Activated gamma-delta T cell treated with Interleukin-2 at 50 U/mL for 16 hours (primary cell): Measurements from ENCODE around the gene MRPS18B.

Experiments used
- DNase-seq: peaks from one replicate; pipeline ENCODE4 v3.0.0-alpha.2; 2020

The MRPS18B gene

DNA sequence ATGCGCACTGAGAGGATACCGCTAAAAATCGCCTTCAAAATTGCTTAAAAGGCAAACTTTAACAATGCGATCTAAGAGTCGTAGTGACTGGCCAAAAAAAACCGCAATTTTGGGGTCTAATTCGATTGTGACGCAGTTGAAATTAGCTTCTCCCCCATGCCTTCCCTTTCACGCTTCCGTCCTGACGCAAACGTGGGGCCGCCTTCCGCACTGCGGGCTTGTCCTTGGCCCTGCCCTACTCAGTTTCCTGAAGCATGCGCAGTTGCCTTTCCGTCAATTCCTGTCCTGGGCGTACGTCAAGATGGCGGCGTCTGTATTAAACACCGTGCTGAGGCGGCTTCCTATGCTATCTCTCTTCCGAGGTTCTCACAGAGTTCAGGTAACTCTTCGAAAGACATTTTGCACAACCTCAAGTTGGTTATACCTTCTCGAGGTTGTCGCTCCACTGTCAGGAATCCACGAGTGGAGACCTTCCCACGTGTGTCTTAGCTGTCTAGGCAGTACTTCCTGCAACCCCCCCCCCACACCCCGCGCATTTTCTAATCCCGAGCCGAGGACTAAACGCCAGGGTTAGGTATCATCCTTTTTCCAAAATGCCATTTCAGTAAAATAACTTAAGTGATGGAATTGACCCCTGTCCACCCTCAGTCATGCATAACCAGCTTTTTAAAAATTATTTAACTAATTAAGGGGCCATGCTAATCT is at the start of gene MRPS18B:
Gene MRPS18B (plus strand): TSS at position 276 of the 705 bp plus-strand sequence. CDS start 26 bp downstream, at position 302.
- peak; percentile 99 for DNase-seq

DNA sequence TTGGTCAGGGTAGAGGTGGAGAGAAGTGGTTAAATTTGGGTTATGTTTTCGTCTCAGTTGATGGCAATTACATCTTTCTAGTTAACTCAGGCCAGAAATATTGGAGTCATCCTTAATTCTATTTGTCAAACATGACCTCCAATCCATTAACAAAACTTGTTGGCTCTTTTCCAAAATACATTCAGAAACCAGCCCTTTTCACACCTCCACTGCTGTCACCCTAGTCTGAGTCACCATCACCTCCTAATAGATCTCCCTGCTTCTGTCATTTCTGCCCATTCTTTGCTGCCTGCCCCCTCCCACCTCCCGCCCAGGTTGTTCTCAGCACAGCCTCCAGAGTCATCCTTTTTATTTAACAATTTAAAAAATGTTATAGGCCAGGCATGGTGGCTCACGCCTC is 49.4 kb upstream of the MRPS18B start:
- DNase-seq = no peak

DNA sequence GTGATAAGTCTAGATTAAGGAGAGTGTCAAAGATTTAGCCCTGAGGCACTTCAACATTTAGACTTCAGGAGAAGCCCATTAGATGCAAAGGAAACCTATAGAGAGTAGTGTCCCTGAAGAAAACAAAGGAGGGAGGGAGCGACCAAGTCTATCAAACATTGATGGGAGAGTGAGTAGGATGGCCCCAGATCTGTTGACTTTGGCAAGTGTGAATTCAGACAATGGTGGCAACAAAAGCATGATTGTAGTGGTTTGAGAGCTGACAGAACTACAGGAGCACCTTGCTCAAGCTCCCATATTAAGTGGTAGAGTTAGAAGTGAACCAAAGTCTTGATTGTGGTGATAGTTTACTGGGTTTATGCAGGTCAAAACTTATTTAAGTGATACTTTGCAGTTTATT is 47.4 kb upstream of the MRPS18B start:
- DNase-seq = no peak

DNA sequence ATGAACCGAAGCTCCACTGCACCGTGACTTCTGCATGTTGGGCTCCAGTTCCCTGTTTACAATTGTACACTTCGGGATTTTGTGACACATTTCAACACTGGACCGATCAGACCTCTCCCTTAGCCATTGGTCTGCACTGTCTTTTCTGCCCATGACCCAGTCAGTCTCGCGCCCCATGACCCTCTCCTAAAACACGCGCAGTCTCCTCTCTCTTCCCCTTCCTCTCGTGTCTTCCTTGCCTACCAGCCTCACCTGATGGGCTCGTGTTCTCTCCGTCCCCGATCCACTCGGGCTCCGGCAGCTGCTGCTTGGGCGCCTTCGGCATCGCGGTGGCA is 46.9 kb upstream of the MRPS18B start:
- no peak for DNase-seq

DNA sequence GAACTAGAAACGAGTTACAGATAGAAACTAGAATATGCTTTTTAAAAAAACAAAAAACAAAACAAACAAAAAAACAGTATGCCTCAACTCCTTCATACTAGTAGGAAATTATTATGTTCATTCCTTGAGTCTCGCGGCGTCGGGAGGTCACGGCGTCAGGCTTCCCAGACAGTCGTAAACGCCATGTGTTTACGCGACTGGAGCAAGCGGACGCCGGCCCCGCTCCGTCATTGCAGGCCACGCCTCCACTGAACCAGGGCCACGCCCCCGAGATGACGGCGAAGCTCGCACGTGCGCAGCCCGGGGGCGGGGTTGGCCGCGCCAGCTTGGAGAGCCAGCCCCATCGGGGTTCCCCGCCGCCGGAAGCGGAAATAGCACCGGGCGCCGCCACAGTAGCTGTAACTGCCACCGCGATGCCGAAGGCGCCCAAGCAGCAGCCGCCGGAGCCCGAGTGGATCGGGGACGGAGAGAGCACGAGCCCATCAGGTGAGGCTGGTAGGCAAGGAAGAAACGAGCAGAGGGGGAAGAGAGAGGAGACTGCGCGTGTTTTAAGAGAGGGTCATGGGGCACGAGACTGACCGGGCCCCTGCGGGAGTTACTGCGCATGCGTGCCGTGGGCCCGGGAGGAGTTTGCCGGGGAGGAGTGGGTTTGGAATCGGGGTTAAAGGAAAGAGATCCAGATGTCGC is 46.4 kb upstream of the MRPS18B start, which contains the start of gene ABCF1:
Gene ABCF1 (plus strand): TSS at position 368 of the 687 bp plus-strand sequence. CDS start 46 bp downstream, at position 414.
- peak; percentile 100 for DNase-seq

- DNase-seq = no peak
Observed at GRCh38 chr6:30571762-30572082, 45.9 kb upstream of the MRPS18B start.

GRCh38 chr6:30572148-30572547 is 45.5 kb upstream of the MRPS18B start:
- no peak for DNase-seq

DNA sequence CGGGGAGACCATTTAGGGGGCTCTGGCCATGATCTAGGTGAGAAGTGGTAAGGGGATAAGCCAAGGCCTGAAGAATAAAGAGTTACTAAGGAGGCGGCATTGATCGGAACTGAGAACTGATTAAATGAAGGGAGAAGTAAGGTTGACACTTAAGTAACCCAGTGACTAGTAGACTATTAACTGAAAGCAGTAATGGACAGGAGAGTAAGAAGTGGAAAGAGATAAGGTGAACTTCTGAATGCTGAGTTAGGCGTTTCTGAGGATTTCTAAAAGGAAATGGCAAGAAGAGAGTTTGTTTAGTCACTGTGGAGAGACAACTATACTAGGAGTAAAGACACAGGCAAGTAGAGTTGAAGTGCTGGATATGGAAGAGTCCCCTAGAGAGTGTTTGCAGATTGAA is 44.5 kb upstream of the MRPS18B start:
- DNase-seq = no peak

DNA sequence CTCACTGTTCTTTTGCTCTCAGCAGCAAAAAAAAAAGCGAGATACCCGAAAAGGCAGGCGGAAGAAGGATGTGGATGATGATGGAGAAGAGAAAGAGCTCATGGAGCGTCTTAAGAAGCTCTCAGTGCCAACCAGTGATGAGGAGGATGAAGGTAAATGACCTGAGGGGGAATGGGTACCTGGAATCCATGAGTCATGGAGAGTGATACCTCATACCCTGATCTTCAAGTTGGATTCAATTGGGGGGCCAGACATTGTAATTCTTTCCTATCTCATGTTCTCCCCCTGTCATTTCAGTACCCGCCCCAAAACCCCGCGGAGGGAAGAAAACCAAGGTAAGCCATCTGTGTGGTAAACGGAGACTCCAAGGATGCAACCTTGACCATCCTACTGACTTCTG is 39.6 kb upstream of the MRPS18B start:
- no peak for DNase-seq

DNA sequence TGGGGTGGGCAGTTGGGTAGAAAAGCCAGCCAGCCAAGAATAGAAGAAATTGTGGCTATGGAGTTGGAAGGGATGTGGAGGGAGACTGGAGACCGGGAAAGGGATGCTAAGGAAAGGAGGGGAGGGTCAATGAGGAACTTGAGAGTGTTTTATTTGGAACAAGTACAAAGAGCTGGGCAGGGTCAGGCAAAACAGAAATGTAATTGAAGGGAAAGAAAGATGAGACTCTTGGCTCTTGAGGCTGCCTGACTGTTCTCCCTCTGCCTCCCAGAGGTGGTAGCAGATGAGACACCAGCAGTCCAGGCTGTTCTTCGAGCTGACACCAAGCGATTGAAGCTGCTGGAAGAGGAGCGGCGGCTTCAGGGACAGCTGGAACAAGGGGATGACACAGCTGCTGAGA is 33.7 kb upstream of the MRPS18B start:
- no peak for DNase-seq

- no peak for DNase-seq
Observed at GRCh38 chr6:30589754-30590358, 27.8 kb upstream of the MRPS18B start.

DNA sequence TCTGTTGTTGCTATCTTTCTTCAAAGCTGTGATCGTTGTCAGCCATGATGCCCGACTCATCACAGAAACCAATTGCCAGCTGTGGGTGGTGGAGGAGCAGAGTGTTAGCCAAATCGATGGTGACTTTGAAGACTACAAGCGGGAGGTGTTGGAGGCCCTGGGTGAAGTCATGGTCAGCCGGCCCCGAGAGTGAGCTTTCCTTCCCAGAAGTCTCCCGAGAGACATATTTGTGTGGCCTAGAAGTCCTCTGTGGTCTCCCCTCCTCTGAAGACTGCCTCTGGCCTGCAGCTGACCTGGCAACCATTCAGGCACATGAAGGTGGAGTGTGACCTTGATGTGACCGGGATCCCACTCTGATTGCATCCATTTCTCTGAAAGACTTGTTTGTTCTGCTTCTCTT is 27.1 kb upstream of the MRPS18B start:
- no peak for DNase-seq

GRCh38 chr6:30591008-30591407 is 26.6 kb upstream of the MRPS18B start:
- DNase-seq = no peak

- DNase-seq = no peak
Observed at GRCh38 chr6:30592287-30592686, 25.4 kb upstream of the MRPS18B start.

- DNase-seq = peak; percentile 84
Observed at GRCh38 chr6:30597315-30598144, 20.1 kb upstream of the MRPS18B start.

DNA sequence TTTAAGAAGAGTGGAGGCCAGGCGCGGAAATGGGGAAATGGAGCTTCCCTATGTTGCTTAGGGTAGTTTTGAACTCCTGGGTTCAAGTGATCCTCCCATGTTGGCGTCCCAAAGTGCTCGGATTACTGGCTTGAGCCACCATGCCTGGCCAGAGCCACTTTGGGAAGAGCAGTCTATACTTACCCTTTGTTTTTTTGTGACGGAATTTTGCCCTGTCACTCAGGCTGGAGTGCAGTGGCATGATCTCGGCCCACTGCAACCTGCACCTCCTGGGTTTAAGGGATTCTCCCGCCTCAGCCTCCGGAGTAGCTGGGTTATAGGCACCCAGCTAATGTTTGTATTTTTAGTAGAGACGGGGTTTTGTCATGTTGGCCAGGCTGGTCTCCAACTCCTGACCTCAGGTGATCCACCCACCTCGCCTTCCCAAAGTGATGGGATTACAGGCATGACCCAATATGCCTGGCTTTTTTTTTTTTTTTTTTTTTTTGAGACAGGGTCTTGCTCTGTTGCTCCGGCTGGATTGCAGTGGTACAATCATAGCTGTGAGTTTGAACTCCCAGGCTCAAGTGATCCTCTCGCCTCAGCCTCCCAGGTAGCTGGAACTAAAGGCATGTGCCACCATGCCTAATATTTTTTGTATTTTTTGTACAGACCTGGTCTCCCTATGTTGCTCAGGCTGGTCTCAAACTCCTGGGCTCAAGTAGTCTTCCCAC is 18.6 kb upstream of the MRPS18B start:
- no peak for DNase-seq

GRCh38 chr6:30599625-30600324 is 17.9 kb upstream of the MRPS18B start:
- DNase-seq = no peak

DNA sequence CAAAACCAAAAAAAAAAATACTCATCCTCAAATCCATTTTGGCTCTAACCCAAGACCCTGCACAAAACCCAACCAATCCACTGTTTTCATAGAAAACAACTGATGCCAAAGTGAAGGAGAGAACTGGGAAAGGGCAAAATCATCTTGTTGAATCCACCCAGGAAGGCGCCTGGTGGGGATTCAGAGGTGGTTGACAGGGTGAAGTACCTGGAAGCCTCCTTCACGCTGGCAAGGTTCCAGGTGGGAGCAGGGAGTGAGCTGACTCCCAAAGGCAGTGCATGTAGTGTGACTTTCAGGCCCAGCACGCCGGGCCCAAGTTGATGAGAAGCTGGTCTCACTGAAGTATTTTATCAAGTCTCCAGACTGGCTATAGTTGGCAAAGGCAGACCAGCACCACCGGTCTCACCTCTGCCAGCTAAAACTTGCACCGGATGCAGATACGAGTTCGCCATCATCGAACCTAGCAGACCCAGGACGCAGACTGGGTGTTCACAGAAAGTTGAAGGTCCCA is 17.1 kb upstream of the MRPS18B start:
- no peak for DNase-seq

DNA sequence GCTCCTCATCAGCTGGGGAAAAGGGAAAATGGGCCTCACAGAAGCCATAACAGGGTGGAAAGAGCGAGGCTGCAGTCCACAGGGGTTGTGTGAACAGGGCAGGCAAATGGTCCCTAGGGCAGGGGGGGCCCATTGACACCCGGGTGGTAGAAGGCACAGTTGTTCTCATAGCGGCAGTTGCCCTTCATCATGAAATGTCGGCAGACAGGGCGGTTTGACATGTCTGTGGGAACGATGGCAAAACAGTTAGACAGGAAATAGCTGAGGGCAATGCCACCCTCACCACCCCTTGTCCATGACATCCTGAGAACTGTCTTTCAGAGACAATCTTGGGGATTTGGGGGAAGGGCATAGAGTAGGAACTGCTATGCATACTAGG is 16.2 kb upstream of the MRPS18B start:
- DNase-seq = peak; percentile 22

DNA sequence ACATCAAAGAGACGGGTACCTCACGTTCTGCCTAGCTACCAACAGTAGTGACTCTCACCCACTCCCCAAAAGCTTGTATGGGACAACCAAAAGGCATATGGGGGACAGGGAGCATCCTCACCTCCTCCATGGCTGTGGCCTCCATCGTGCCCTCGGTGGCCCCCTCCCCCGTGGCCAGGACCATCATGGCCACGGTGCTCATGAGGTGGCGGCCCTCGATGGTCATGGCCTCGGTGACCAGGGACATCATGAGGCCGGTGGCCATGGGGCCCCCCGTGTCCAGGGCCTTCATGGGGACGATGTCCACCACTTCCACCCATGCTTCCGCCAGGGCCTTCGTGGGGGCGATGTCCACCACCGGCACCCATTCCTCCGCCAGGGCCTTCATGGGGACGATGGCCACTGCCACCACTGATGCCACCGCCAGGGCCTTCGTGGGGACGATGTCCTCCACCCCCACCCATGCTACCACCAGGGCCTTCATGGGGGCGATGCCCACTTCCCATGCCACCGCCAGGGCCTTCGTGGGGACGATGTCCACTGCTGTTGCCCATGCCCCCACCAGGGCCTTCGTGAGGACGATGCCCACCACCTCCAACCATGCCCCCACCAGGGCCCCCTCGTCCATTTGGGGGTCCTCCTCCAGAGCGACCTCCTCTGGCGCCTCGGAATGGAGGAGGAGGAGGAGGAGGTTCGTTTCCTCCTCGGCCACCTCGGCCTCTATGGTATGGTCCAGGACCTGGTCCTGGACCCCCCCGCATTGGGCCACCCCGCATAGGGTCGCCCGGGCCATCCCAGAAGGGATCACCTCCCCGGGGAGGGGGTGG is 15.6 kb upstream of the MRPS18B start:
- no peak for DNase-seq

DNA sequence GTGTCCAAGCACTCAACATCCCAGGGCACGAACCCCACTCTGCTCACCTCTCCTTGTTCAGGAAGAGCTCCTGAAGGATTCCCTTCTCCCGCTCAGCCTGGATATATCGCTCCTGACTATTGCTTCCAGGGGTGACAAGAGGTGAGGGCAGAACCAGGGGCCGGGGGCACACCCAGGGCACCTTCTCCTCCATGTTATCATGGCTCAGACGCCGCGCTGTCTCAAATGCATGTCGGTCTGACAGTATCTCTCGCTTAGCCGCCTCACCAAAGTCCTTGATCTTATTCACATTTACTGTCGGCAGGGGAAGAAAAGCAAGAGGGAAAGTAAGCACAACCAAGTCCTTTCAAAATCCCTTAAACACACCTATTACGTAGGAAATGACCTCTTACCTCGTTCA is 13.7 kb upstream of the MRPS18B start:
- DNase-seq = no peak
